Brain microvascular endothelial cell (primary cell): ENCODE results near the gene SLC7A14.
A peak's percentile ranks its signal among the peaks of the same experiment; 100 is the strongest.

Experiments used
- DNase-seq: peaks from one replicate; pipeline ENCODE4 v3.0.0-alpha.2; 2020
- H3K27ac ChIP-seq: fragments of 250-450 bp; sonication (Bioruptor Pico); 2 replicates; pipeline ENCODE4 v1.5.1; 2020; ENCODE audit warnings: mild to moderate bottlenecking, moderate library complexity
- H3K27me3 ChIP-seq: fragments of 250-450 bp; sonication (Bioruptor Pico); replicated peaks from 2 replicates; pipeline ENCODE4 v1.5.1; 2020; ENCODE audit warnings: mild to moderate bottlenecking
- H3K36me3 ChIP-seq: fragments of 250-450 bp; sonication (Bioruptor Pico); replicated peaks from 2 replicates; pipeline ENCODE4 v1.5.1; 2020; ENCODE audit warnings: mild to moderate bottlenecking
- H3K4me3 ChIP-seq: 2 replicates; pipeline ENCODE4 v1.5.1; 2011; ENCODE audit warnings: low read depth, mild to moderate bottlenecking, control low read depth, low read length, moderate library complexity
- in situ Hi-C: cut with HindIII; loops from 2 replicates; pipeline ENCODE4 v1.10.0; 2017; ENCODE audit warnings: low sequenced_read_pairs, low pct_ligation_motif_present
- TF ChIP-seq, protein P1 (sequence below): IDR thresholded peaks from 2 replicates; pipeline ENCODE4 v1.5.1; 2011; ENCODE audit warnings: low read depth, mild to moderate bottlenecking, moderate library complexity, low read length, control low read depth, inconsistent platforms; ENCODE audit errors: missing control alignments

Gene SLC7A14

GRCh38 chr3:170436697-170437096 lies 149.2 kb downstream of the SLC7A14 start:
- H3K36me3 ChIP-seq, result peaks cover 51% of the 10 kb centered on the region
- TF ChIP-seq, protein P1, sequence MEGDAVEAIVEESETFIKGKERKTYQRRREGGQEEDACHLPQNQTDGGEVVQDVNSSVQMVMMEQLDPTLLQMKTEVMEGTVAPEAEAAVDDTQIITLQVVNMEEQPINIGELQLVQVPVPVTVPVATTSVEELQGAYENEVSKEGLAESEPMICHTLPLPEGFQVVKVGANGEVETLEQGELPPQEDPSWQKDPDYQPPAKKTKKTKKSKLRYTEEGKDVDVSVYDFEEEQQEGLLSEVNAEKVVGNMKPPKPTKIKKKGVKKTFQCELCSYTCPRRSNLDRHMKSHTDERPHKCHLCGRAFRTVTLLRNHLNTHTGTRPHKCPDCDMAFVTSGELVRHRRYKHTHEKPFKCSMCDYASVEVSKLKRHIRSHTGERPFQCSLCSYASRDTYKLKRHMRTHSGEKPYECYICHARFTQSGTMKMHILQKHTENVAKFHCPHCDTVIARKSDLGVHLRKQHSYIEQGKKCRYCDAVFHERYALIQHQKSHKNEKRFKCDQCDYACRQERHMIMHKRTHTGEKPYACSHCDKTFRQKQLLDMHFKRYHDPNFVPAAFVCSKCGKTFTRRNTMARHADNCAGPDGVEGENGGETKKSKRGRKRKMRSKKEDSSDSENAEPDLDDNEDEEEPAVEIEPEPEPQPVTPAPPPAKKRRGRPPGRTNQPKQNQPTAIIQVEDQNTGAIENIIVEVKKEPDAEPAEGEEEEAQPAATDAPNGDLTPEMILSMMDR, result no peak
- in situ Hi-C loops, result loop anchor here (25.0 kb wide), 1 partner anchor 376 kb away; no protein-coding TSS in a partner anchor

DNA sequence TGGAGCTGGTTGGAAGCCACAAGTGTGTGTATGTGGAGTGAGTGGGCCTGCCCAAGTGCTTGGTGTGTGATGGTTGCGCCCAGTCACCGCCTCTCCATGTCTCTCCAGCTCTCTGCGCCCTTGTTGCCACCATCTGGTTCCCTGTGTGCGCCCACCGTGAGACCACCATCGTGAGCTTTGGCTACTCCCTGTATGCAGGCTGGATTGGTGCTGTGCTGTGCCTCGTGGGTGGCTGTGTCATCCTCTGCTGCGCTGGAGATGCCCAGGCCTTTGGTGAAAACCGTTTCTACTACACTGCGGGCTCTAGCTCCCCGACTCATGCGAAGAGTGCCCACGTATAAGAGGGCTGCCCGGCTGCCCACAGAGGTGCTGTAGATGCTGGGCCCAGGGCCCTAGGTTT lies 153.5 kb downstream of the SLC7A14 start:
- DNase-seq, result no peak
- H3K4me3 ChIP-seq, result no peak overlapping the region
- TF ChIP-seq, protein P1, result no peak
- peaks cover 43% of the 10 kb centered on the region for H3K36me3 ChIP-seq
- no peak overlapping the region for H3K27ac ChIP-seq
- in situ Hi-C loops, result loop anchor here (25.0 kb wide), 1 partner anchor 380 kb away; no protein-coding TSS in a partner anchor
- H3K27me3 ChIP-seq, result no peaks in the 10 kb centered on the region

More at GRCh38 chr3:170436697-170437096, 149.2 kb downstream of the SLC7A14 start:
- Histone ChIP-seq H3K27me3 (no peaks in the 10 kb centered on the region), H3K27ac (no peak overlapping the region), H3K4me3 (no peak overlapping the region)
- DNase-seq, result no peak

- Histone ChIP-seq H3K27ac (no peak overlapping the region), H3K27me3 (no peaks in the 10 kb centered on the region), H3K36me3 (peaks cover 36% of the 10 kb centered on the region), H3K4me3 (no peak overlapping the region)
- TF ChIP-seq, protein P1, result peak; percentile 46
- no peak for DNase-seq
- in situ Hi-C loops, result loop anchor here (25.0 kb wide), 1 partner anchor 381 kb away; no protein-coding TSS in a partner anchor
These were observed 154.8 kb downstream of the SLC7A14 start for GRCh38 chr3:170431054-170431453.

GRCh38 chr3:170429050-170429449 lies 156.8 kb downstream of the SLC7A14 start:
- peak overlapping the region; percentile 61 for H3K27ac ChIP-seq
- peak; percentile 89 for DNase-seq
- no peak overlapping the region for H3K4me3 ChIP-seq
- in situ Hi-C loops, result loop anchor here (25.0 kb wide), 1 partner anchor 383 kb away; no protein-coding TSS in a partner anchor
- peaks cover 34% of the 10 kb centered on the region for H3K36me3 ChIP-seq
- TF ChIP-seq, protein P1, result no peak
- no peaks in the 10 kb centered on the region for H3K27me3 ChIP-seq

- H3K27ac ChIP-seq, result peak overlapping the region; percentile 61
- H3K4me3 ChIP-seq, result no peak overlapping the region
- no peak for DNase-seq
- in situ Hi-C loops, result loop anchor here (25.0 kb wide), 1 partner anchor 384 kb away; no protein-coding TSS in a partner anchor
- H3K36me3 ChIP-seq, result peaks cover 32% of the 10 kb centered on the region
- TF ChIP-seq, protein P1, result no peak
- H3K27me3 ChIP-seq, result no peaks in the 10 kb centered on the region
These were observed 157.8 kb downstream of the SLC7A14 start for GRCh38 chr3:170428095-170428494.
